Measurements from ENCODE around the gene MMUT.
"Not testable (repeated sequence)": the region's sequence is repeated elsewhere in the genome, so short reads cannot be mapped to it uniquely, and the experiment has no call there.

The MMUT gene

GRCh38 chr6:49415358-49415757, 47.7 kb downstream of the MMUT start:
- no peak for DNase-seq

- DNase-seq: no peak
Observed at GRCh38 chr6:49410564-49410963, 52.5 kb downstream of the MMUT start.

- peak; percentile 80 for DNase-seq
Observed at GRCh38 chr6:49409951-49410542, 53.0 kb downstream of the MMUT start.

GRCh38 chr6:49406250-49406970, 56.6 kb downstream of the MMUT start:
- DNase-seq: peak; percentile 20

- DNase-seq: no peak
Observed at GRCh38 chr6:49401063-49401462, 62.0 kb downstream of the MMUT start.

- not testable (repeated sequence) for DNase-seq
Observed at GRCh38 chr6:49386667-49387508, 76.2 kb downstream of the MMUT start.

- no peak for DNase-seq
Observed at GRCh38 chr6:49384904-49385303, 78.1 kb downstream of the MMUT start.

All from NCI-H345 (cell line).